ENCODE data around the gene MAP3K7. TPM values are rescaled to one million over a fixed set of nuclear protein-coding genes. Genes with fewer than 3 reads are reported as not detected.

Gene MAP3K7
- total RNA-seq, 2 donors from 2014 or later, result 17.1 to 17.5 TPM

DNA sequence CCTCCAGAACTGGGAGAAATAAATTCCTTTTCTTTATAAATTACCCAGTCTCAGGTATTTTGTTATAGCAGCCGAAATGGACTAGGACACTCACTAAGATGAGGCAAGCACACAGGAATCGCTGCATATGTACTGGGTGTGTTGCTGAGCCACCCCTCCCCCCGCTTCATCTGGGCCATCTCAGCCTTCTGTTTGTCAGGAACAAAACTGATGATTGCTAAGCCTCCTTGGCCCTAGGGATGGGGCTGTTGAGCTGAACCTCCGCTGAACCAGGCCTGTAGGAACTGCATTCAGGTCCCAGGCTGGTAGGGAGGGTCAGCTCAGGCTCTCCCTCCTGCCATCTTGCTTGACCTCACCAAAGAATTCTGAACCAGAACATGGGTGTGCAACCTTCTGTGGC, 108.6 kb downstream of the MAP3K7 start:
- Histone ChIP-seq H3K4me3 (no peak overlapping the region), H3K36me3 (no peaks in the 10 kb centered on the region), H3K4me1 (peaks cover 0 to 4% of the 10 kb centered on the region in 2 donors), H3K27ac (no peak overlapping the region), H3K9me3 (no peaks in the 10 kb centered on the region), H3K27me3 (no peaks in the 10 kb centered on the region)
- no peak for DNase-seq (ENCODE audit: low spot score)
- no peak for TF ChIP-seq CTCF (IDR thresholded peaks at IDR 0.05)

GRCh38 chr6:90477366-90477765, 109.5 kb downstream of the MAP3K7 start:
- H3K27me3 ChIP-seq, result no peaks in the 10 kb centered on the region
- no peaks in the 10 kb centered on the region for H3K9me3 ChIP-seq
- H3K4me3 ChIP-seq, result no peak overlapping the region
- no peaks in the 10 kb centered on the region for H3K36me3 ChIP-seq
- H3K4me1 ChIP-seq, result peaks cover 0 to 4% of the 10 kb centered on the region in 2 donors
- TF ChIP-seq CTCF (IDR thresholded peaks at IDR 0.05), result no peak
- H3K27ac ChIP-seq, result no peak overlapping the region
- DNase-seq (ENCODE audit: low spot score), result no peak

- H3K9me3 ChIP-seq, result no peaks in the 10 kb centered on the region
- TF ChIP-seq CTCF (IDR thresholded peaks at IDR 0.05), result no peak
- H3K36me3 ChIP-seq, result no peaks in the 10 kb centered on the region
- no peak overlapping the region for H3K4me3 ChIP-seq
- no peak overlapping the region for H3K27ac ChIP-seq
- no peaks in the 10 kb centered on the region for H3K27me3 ChIP-seq
- no peaks in the 10 kb centered on the region for H3K4me1 ChIP-seq
- DNase-seq (ENCODE audit: low spot score), result no peak
Observed at GRCh38 chr6:90472716-90473115, 114.2 kb downstream of the MAP3K7 start.

DNA sequence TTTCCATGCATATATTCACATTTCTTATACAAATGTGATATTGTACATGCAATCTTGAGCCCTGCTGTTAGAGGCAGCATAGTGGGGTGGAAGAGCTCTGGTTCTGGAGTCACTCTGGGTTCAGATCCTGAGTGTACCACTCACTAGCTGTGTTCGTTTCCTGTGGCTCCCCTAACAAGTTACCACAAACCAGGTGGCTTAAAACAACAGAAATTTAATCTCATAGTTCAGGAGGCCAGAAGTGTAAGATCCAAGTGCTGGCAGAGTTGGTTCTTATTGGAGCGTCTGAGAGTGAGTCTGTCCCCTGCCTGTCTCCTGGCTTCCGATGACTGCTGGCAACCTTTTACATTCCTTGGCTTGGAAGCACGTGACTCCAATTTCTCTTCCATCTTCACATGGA, 115.6 kb downstream of the MAP3K7 start:
- no peak for TF ChIP-seq CTCF (IDR thresholded peaks at IDR 0.05)
- DNase-seq (ENCODE audit: low spot score), result no peak
- no peaks in the 10 kb centered on the region for H3K36me3 ChIP-seq
- H3K9me3 ChIP-seq, result no peaks in the 10 kb centered on the region
- H3K27me3 ChIP-seq, result no peaks in the 10 kb centered on the region
- no peak overlapping the region for H3K27ac ChIP-seq
- no peaks in the 10 kb centered on the region for H3K4me1 ChIP-seq
- no peak overlapping the region for H3K4me3 ChIP-seq

DNA sequence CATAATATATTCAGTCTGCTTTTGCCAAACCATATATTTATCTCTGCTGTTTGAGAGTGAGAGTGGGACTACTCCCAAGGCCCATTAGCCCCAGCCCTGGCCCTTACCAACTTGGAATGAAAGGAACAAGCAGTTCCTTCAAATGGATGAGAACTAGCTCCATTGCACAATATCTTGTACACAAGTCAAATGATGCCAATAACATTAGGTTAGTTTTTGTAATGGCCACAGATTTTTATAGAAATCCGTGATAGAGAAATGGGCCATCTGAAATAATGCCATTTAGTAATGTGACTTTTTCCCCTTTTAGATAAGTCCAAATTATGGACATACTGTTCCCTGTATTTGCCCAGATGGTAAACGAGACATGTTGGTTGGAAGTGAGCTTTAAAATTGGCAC, 117.0 kb downstream of the MAP3K7 start:
- Histone ChIP-seq H3K27ac (no peak overlapping the region), H3K27me3 (no peaks in the 10 kb centered on the region), H3K4me3 (no peak overlapping the region), H3K4me1 (no peaks in the 10 kb centered on the region), H3K36me3 (no peaks in the 10 kb centered on the region), H3K9me3 (no peaks in the 10 kb centered on the region)
- no peak for TF ChIP-seq CTCF (IDR thresholded peaks at IDR 0.05)
- no peak for DNase-seq (ENCODE audit: low spot score)

DNA sequence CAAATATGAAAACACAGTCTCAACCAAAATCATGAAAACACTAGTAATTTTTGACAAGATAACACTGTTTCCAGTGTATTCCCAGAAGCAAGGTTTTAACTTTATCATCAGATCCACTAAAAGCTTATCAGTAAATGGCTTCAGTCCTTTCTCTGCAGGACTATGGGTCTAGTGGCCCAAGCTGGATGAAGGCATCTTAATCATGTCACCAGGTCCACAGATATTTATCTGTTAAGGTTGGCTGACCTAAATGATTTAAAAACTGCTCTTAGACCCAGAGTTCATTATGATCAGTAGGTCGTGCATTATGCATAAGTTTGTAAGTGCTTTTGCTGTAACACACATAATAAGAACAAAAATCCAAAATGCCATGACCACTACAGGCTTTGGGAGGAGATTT, 118.0 kb downstream of the MAP3K7 start:
- Histone ChIP-seq H3K4me1 (no peaks in the 10 kb centered on the region), H3K4me3 (no peak overlapping the region), H3K36me3 (no peaks in the 10 kb centered on the region), H3K27me3 (no peaks in the 10 kb centered on the region), H3K9me3 (no peaks in the 10 kb centered on the region), H3K27ac (no peak overlapping the region)
- DNase-seq (ENCODE audit: low spot score), result no peak
- no peak for TF ChIP-seq CTCF (IDR thresholded peaks at IDR 0.05)
